GM19455 (cell line): ENCODE data around the gene FFAR1.

ENCODE experiments used
- ATAC-seq: cut with Tn5 transposase; IDR thresholded peaks from one replicate; pipeline ENCODE4 v1.9.1; 2021; ENCODE audit not compliant: unreplicated experiment

The FFAR1 gene

DNA sequence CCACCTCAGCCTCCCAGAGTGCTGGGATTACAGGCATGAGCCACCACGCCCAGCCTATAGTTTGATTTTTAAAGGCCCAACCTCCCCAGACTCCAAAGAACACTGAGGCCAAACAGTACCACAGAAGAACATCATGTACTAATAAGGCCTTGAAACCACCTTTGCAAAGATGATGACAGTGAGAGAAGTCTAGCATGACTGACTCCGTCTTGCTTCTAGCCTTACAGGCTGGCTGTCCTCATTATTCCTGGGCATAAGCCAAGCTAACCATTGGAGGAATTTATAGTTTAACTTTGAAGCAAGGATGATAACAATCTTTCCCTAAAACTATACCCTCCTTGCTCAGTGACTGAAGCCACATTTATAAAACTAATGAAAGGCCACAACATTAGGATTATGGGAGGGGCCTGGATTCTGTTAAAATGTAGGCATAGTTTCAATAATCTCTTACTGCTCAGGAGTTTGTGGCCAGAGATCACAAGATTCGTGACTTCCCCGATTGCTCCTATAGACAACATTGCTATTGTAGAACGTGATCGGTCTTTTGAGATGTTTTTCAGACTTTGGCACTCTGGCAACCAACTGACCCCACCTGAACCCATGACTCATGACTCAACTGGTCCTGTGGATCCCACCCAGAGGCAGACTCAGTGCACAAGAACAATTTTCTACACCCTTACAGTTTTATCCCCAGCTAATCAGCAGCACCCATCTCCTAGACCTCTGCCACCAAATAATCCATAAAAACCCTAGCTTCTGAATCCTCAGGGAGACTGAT is 40.8 kb downstream of the FFAR1 start:
- ATAC-seq = no peak

DNA sequence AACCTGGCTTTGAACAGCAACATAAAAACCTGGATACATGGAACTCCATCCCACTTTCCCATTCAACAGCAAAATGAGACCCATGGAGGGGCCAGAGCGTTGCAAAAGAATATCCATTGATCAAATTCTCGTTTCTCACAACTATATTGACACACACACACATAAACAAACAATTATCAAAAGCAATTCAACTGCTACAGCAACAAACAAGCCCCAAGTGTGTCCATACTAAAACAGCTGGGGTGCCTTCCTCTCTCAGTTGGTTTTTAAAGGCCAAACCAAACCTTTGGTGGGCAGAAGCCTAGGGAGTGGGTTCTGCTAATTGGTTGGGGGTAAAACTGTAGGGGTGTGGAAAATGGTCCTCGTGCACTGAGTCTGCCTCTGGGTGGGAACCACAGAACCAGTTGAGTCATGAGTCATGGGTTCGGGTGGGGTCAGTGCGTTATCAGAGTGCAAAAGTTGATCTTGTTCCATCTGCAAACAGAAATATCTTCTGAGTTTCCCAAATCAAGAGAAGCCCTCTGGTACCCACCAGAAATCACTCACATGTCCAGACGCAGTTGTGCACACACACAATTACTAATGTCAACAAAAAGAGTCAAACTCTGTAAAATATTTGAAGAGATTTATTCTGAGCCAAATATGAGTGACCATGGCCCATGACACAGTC is 41.6 kb downstream of the FFAR1 start:
- ATAC-seq = no peak

DNA sequence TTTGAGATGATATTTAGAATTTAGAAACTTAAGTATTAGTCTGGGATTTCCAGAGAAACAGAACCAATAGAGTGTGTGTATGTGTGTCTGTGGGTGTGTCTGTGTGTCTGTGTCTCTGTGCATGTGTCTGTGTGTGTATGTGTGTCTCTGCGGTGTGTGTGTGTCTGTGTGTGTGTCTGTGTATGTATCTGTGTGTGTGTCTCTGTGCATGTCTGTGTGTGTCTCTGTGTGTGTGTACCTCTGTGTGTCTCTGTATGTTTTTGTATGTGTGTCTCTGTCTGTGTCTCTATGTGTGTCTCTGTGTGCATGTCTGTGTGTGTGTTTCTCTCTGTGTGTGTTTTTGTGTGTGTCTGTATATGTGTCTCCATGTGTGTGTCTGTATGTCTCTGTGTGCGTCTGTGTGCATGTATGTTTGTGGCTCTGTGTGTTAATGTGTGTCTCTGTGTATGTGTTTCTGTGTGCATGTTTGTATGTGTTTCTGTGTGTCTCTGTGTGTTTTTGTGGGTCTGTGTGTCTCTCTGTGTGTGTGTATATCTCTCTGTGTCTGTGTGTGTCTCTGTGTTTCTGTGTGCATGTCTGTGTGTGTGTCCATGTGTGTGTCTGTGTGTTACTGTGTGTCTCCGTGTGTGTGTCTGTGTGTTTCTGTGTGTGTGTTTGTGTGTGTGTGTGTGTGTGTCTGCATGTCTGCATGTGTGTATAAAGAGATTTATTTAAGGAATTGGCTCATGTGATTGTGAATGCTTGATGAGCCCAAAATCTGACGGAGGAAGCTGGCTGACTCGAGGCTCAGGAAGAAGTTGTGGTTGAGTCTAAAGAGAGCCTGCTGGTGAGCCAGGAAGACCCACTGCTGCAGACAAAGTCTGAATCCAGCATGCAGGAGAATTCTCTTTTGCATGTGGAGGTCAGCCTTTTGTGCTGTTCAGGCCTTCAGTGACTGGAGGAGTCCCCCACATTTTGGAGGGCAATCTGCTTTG is 45.3 kb downstream of the FFAR1 start:
- ATAC-seq = no peak

DNA sequence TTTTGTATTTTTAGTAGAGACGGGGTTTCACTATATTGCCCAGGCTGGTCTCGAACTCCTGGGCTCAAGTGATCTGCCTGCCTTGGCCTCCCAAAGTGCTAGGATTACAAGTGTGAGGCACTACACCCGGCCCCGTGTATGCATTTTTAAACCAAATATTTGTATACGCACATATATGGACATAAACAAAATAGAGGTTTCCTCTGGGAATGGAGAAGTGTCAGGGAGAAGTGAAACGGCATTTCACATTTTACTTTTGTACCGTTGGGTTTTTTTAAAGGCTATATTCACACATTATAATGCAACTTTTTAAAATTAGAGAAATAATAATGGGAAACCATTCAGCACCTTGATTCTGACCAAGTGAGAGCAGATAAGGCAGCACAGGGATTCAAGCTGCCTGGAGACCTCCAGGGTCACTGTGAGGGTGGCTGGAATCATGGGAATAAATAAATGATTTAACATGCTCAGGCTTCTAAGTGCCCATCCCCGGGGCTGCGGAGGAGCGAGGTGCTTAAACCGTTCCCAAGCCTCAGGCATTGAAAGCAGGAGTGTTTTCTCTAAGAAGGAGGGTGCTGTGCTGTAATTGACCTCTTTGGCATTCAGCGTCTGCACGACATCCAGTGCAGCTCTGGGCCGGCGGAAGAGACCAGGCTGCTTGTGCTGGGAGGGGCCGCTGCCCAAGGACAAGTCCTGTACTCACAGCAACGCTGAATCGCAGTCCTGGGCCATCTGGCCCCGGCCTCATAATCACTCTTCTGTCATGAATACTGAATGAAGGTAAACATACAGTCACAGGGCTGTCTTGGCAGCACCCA is 47.9 kb downstream of the FFAR1 start:
- no peak for ATAC-seq

DNA sequence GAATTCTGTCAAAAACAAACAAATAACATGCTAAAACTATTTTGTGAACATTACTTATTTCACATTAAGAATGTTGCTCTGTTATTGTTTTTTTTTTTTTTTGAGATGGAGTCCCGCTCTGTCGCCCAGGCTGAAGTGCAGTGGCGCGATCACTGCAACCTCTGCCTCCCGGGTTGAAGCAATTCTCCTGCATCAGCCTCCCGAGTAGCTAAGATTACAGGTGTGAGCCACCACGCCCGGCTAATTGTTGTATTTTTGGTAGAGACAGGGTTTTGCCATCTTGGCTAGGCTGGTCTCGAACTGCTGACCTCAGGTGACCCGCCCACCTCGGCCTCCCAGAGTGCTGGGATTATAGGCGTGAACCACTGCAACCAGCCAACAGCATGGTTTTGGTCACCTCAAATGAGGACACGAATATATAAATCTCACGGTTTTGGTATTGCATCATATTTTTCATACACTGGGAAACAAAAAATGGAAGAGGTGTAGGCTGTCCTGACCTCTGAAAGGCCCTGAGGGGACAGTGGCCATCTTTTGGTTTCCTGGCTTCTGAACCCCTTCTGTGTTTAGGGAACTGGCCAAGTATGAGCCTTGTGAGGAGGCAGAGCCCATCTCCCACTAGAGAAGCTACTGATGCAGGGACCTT is 48.7 kb downstream of the FFAR1 start:
- ATAC-seq = no peak

DNA sequence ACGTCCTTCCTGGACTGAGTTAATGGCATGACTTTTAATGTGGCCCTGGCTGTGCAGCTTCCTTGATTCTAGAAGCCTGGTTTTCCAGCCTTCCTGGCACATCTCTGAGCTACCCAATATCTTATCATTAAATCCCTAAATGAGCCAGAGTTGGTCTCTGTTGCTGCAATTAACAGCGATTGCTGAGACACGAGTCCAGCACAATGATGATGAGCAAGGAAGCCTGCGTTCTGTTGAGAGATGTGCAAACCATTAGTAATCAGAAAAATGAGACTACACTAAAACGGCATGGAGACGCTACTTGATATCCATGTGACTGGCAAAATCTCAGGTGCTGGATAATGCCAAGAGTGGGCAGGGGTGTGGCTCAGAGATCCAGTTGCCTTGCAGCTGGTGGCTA is 49.4 kb downstream of the FFAR1 start:
- ATAC-seq = no peak
